ENCODE measurements around the gene KCNC3.

DNA sequence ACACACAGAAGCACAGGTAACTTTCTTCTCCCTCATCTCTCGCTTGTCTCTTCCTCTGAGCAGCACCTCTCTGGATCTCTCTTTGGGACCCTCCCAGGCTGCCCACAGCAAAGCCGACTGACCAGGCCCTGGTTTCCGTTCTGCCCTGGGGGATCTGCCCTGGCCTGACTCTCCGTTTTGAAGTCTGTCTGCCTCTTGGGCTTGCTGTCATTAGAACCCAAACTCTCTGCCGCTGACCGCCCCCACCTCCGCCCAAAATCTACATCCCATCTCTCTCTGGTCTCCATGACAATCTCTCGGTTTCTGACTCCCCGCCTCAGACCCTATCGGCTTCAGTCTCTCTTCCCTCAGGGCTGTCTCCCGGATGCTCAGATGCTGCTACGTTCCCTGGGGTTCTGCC is 6.9 kb downstream of the KCNC3 start:
- TF ChIP-seq POLR2A (IDR thresholded peaks at IDR 0.05) (no peak), CTCF (IDR thresholded peaks at IDR 0.05) (no peak)
